NCI-H1417 (cell line): ENCODE measurements around the gene SLC25A52.
"Not testable (repeated sequence)": the region's sequence is repeated elsewhere in the genome, so short reads cannot be mapped to it uniquely, and the experiment has no call there.

Experiments used
- DNase-seq, 3 experiments: peaks; one replicate each; lab custom pipeline; 2025; lab: John Stamatoyannopoulos, UW

The SLC25A52 gene

GRCh38 chr18:31760695-31761094, at the start of gene SLC25A52:
Gene SLC25A52 (minus strand): TSS chr18:31760880. CDS start chr18:31760661, 219 bp downstream.
- DNase-seq = no peak

GRCh38 chr18:31809049-31809448, 48.4 kb upstream of the SLC25A52 start:
- not testable (repeated sequence) for DNase-seq

DNA sequence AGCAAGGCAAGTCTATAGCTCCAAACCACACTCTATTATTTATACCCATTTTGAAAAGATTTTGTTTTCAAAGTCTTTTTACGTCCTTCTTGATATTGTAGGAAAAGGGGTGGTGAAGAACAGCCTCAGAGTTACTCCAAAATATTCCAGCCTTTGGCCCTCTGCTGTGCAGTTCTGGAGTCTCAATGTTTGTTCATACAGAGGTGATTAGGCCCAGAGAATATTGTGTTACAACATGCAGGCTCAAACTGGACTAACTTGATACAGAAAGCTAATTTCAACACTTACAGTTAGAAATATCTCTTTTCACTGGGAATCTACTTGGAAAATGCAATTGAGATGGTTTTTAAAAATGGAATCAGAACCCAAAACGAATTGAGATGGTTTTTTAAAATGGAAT, 40.4 kb upstream of the SLC25A52 start:
- DNase-seq = peak in 2 of 3 experiments; percentile 11 to 56

GRCh38 chr18:31799257-31799656, 38.6 kb upstream of the SLC25A52 start:
- not testable (repeated sequence) for DNase-seq

DNA sequence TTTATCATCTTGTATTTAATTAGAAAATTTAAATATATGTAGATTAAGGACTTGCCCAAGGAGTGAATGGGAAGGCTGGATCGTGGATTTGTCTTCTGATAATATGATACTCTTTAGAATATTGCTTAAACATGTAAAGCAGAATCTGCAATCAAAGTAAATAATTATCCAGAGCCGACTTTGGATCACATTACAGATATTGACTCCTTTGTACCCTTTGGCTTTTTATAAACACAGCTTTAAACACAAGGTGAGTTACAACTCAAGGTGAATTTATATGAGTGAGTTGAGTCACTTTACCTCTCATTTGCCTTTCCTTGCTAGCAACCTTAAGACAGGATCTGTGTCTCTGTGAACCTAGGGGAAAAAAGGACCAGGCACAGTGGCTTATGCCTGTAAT, 37.7 kb upstream of the SLC25A52 start:
- no peak for DNase-seq

DNA sequence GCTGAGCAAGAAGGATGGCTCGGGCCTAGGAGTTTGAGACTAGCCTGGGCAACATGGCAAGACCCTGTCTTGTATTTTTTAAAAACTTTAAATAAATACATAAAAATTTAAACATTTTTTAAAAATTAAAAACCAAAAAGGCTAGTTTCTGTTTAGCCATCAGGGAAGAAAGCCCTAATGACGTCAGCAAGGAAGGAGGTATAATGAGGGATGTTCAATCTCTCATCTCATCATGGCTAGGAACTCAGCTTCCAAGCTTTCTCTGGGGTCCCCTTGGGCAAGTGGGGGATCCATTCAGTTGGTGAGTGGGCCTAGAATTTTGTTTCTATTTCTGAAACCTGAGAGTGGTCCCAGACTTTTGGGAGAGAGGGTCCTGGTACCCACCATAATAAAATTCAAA, 35.1 kb upstream of the SLC25A52 start:
- no peak for DNase-seq

DNA sequence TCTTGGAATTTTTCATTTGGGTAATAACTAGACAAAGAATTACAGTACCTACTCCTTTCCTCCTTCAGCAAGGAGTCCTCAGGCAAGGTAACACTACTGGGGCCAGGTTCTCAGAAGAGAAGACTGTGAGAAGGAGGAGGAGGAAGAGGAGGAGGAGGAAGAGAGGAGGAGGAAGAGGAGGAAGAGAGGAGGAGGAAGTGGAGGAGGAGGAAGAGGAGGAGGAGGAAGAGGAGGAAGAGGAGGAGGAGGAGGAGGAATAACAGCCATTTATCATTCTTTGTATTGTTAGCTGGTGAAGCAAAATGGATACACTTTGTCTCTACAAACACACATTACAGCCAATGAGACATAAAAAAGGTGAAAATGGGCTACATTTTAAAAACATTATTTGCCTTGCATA, 32.9 kb upstream of the SLC25A52 start:
- DNase-seq = no peak

GRCh38 chr18:31792580-31792911, 31.9 kb upstream of the SLC25A52 start:
- DNase-seq = no peak

DNA sequence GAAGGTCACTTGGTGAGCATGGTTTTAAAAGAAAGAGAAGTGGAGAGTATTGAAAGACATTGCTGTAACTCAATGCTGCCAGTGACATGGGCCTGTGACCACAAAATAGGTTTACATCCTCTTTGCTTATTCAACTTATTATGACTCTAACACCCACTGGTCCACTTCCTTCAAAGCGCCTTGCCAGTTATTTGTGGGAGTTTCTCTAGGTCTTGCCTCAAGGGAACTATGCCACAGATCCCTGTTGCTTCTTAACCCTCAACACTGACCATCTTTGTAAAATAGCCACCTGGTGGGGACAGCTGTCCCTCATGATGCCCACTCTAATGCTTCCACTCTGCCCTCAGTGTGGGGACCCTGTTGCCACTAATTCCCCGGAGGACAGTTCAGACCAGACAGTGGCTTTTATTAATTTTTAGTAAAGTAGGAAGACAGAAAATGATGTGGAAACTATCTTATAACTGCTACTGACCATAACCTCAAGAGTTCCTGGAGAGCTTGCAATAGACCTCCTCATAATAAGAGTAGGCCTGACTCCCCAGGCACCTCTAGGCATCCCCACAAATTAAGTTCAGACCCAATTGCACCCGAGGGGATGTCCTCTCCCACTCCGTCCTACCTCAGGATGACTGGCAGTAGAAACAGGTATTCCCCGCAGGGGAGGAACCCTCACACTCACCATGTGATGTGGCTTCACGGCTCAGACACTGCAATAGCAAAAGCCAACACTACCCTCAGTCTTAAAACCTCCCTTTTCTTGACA, 31.3 kb upstream of the SLC25A52 start:
- no peak for DNase-seq

DNA sequence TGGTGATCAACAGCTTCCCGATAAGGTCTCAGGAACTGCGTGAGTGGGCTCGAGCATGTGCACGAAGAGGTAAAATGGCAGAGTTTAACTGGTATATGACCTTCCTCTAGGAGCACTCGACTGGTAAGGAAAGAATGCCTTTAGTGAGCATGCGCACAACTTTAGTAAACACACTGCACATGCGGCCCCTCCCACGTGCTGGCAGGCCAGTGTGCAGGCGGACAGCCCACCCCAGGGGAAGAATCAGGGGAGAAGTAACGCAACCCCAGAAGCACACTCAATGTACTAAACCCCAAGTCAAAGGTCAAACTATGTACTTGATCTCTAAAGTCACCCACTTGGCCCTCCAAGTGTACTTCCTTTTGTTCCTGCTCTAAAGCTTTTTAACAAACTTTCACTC, 28.7 kb upstream of the SLC25A52 start:
- DNase-seq = no peak

- DNase-seq = no peak
Measured at GRCh38 chr18:31783059-31783458, 22.4 kb upstream of the SLC25A52 start.

DNA sequence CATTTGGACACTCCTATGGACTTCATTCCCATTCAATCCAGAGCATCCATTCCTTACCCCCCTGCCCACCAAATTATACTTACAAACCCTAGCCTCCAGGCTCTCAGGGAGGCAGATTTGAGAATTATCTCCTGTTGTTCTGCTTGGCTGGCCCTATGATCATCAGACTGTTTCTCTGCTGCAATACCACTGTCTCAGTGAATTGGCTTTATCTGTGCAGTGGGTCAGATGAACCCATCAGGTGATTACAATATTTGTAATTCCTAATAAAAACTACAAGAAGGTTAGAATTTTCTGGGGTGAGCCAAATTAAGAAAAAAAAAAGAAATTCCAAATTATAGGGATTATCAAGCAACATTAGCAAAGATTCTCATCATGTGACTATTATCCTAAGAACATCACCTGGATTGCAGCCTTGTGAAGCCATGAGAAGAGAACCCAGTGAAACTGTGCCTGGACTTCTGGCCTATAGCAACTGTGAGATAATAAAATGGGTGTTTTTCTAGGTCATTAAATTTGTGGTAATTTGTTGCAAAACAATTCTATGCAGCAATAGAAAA, 17.8 kb upstream of the SLC25A52 start:
- DNase-seq = no peak

- DNase-seq = no peak
Measured at GRCh38 chr18:31776093-31776492, 15.4 kb upstream of the SLC25A52 start.

DNA sequence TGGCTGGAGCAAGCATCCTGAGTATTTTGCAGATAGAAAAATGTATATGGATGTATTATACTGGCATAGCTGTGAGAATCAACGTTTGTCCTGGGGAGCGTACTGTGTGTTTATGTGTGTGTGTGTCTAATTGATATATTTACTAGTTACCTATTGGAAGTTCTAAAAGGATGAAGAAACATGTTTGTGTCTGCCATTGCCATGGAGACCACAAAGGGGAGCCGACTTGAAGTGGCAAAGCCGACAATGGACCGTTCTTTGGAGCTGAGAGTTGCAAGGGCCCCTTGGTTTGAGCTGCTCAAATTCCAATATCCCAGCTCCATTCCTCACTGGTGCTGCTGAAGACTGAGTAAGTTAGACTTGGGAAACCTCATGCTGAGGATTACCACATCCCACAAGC, 14.3 kb upstream of the SLC25A52 start:
- no peak for DNase-seq

DNA sequence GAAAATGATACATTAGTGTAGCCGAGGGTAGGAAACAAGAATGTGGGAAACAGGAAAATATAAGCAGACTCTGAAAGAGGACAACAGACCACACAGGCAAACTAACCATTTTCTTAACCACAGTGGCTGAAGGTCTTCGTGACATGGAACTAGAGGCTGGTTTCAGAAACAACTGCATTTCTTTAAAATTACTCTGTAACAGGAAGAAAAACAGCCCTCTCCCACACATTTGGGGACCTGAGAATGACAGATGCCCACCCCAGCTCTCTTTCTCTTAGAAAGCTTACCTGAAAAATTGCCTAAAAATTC, 13.8 kb upstream of the SLC25A52 start:
- DNase-seq = no peak

- no peak for DNase-seq
Measured at GRCh38 chr18:31773774-31774476, 13.2 kb upstream of the SLC25A52 start.

DNA sequence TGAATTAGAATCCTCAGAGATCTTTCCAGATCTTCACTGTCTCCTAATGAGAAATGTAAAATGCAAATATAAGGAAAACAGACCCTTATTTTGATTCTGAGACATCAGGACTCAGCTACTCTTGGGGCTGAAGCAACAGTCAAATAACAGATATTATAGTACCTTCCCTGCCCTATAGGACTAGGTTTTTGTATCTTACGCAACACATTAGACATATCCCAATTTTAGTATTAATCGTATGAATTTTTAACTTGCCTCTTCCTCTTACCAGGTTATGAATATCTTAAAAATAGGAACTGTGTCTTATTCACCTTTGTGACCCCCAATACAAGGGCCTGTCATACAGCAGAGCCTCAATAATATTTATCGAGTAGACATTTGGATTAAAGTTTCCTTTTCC, 12.0 kb upstream of the SLC25A52 start:
- no peak for DNase-seq

- DNase-seq = no peak
Measured at GRCh38 chr18:31750273-31750672, 10.4 kb downstream of the SLC25A52 start.

- no peak for DNase-seq
Measured at GRCh38 chr18:31746396-31746795, 14.3 kb downstream of the SLC25A52 start.

GRCh38 chr18:31744321-31745067, 16.2 kb downstream of the SLC25A52 start:
- DNase-seq = no peak

GRCh38 chr18:31743600-31743999, 17.1 kb downstream of the SLC25A52 start:
- DNase-seq = not testable (repeated sequence)

GRCh38 chr18:31741097-31741735, 19.5 kb downstream of the SLC25A52 start:
- DNase-seq = peak in 2 of 3 experiments; percentile 48 to 63
